HepG2 (cell line): ENCODE measurements around the gene CDCP2. TPM values are rescaled to one million over a fixed set of nuclear protein-coding genes. Genes with fewer than 3 reads are reported as not detected.
A peak's percentile ranks its signal among the peaks of the same experiment; 100 is the strongest.

Experiments used
- ATF4 ChIP-seq, 2 experiments: fragments of 450-650 bp in 1 of 2; sonication (generic) in 1 of 2; formaldehyde crosslinking; IDR thresholded peaks; 2 replicates each; pipeline versions ENCODE4 v1.5.0 to v1.8.0; 2020 to 2022; ENCODE audit warnings: mild to moderate bottlenecking in 1 of 2, missing genetic modification reagents in 1 of 2
- ESRRA ChIP-seq: sonication (generic); formaldehyde crosslinking; IDR thresholded peaks from 2 replicates; pipeline ENCODE4 v1.5.1; 2020; ENCODE audit warnings: mild to moderate bottlenecking, low read depth, missing genetic modification reagents
- HOXA9 ChIP-seq: sonication (generic); formaldehyde crosslinking; IDR thresholded peaks from 2 replicates; pipeline ENCODE4 v1.8.1; 2022; ENCODE audit warnings: missing genetic modification reagents, mild to moderate bottlenecking, moderate library complexity, borderline replicate concordance
- IKZF4 ChIP-seq: sonication (generic); formaldehyde crosslinking; IDR thresholded peaks from 2 replicates; pipeline ENCODE4 v1.5.1; 2020; ENCODE audit warnings: borderline replicate concordance, mild to moderate bottlenecking, low read depth, missing genetic modification reagents; ENCODE audit errors: not compliant biosample characterization
- MXI1 ChIP-seq: IDR thresholded peaks from 3 replicates; pipeline ENCODE4 v1.6.1; 2012; ENCODE audit warnings: low read depth, low read length, inconsistent platforms, borderline replicate concordance
- NFE2 ChIP-seq: sonication (generic); formaldehyde crosslinking; IDR thresholded peaks from 2 replicates; pipeline ENCODE4 v1.4.0; 2020; ENCODE audit warnings: missing genetic modification reagents
- NFIC ChIP-seq: IDR thresholded peaks from 2 replicates; pipeline ENCODE4 v1.6.1; 2012; ENCODE audit warnings: mild to moderate bottlenecking, low read length, inconsistent platforms
- NKX3-1 ChIP-seq: sonication (generic); formaldehyde crosslinking; IDR thresholded peaks from 2 replicates; pipeline ENCODE4 v1.5.0; 2020; ENCODE audit warnings: missing genetic modification reagents
- NRL ChIP-seq: sonication (generic); formaldehyde crosslinking; IDR thresholded peaks from 2 replicates; pipeline ENCODE4 v1.5.0; 2020; ENCODE audit warnings: missing genetic modification reagents, mild to moderate bottlenecking, moderate library complexity, borderline replicate concordance
- PITX1 ChIP-seq: sonication (generic); formaldehyde crosslinking; IDR thresholded peaks from 2 replicates; pipeline ENCODE4 v1.5.1; 2020; ENCODE audit warnings: mild to moderate bottlenecking, missing genetic modification reagents
- SKIL ChIP-seq: sonication (generic); formaldehyde crosslinking; IDR thresholded peaks from 2 replicates; pipeline ENCODE4 v1.8.0; 2022; ENCODE audit warnings: missing genetic modification reagents, mild to moderate bottlenecking, moderate library complexity, borderline replicate concordance
- YEATS2 ChIP-seq: sonication (generic); formaldehyde crosslinking; IDR thresholded peaks from 2 replicates; pipeline ENCODE4 v1.4.0; 2020; ENCODE audit warnings: missing genetic modification reagents, borderline replicate concordance
- ZNF232 ChIP-seq: sonication (generic); formaldehyde crosslinking; IDR thresholded peaks from 2 replicates; pipeline ENCODE4 v1.4.0; 2020; ENCODE audit warnings: missing genetic modification reagents, borderline replicate concordance
- ZNF407 ChIP-seq: sonication (generic); formaldehyde crosslinking; IDR thresholded peaks from one replicate; pipeline ENCODE4 v1.5.1; 2020; ENCODE audit warnings: mild to moderate bottlenecking, missing genetic modification reagents; ENCODE audit errors: not compliant biosample characterization
- ZNF543 ChIP-seq: sonication (generic); formaldehyde crosslinking; IDR thresholded peaks from 2 replicates; pipeline ENCODE4 v1.4.0; 2020; ENCODE audit warnings: mild to moderate bottlenecking, missing genetic modification reagents
- ZNF564 ChIP-seq: sonication (generic); formaldehyde crosslinking; IDR thresholded peaks from 2 replicates; pipeline ENCODE4 v1.8.1; 2023; ENCODE audit warnings: mild to moderate bottlenecking, missing genetic modification reagents
- ZNF605 ChIP-seq: sonication (generic); formaldehyde crosslinking; IDR thresholded peaks from 2 replicates; pipeline ENCODE4 v1.8.0; 2022; ENCODE audit warnings: mild to moderate bottlenecking, missing genetic modification reagents
- ZNF768 ChIP-seq: sonication (generic); formaldehyde crosslinking; IDR thresholded peaks from 2 replicates; pipeline ENCODE4 v1.4.0; 2020; ENCODE audit warnings: missing genetic modification reagents
- ZNF878 ChIP-seq: sonication (generic); formaldehyde crosslinking; IDR thresholded peaks from 2 replicates; pipeline ENCODE4 v1.8.1; 2023; ENCODE audit warnings: mild to moderate bottlenecking, missing genetic modification reagents, moderate library complexity
- polyA plus RNA-seq, 8 experiments: library from polyadenylated mRNA; depleted of rRNA in 3 of 8; stranded (reverse) in 7 of 8; unstranded in 1 of 8; fragments of >200 nt; fragmentation: Illumina TruSeq in 4 of 8; extraction: Trizol in 4 of 8; gene quantifications; 2 replicates each; pipeline versions ENCODE4 v1.2.1 to v1.2.3, GENCODE V29; 2011 to 2016; ENCODE audit warnings: low read depth in 4 of 8, missing spikeins in 1 of 8, mixed read lengths in 1 of 8; ENCODE audit not compliant: insufficient read depth in 1 of 8
- total RNA-seq, 5 experiments: library from RNA; depleted of rRNA; stranded (reverse); fragments of >200 nt; fragmentation: Illumina TruSeq; extraction: Trizol; gene quantifications; 2 replicates each; pipeline ENCODE4 v1.2.3, GENCODE V29; 2016; ENCODE audit warnings: low read depth in 1 of 5

CDCP2 gene
- total and polyA plus RNA-seq, 2 of the 13 experiments (the other 11 are each of a cell fraction or from before 2014, with no cell fraction given), result not detected

GRCh38 chr1:54121482-54122134, 31.2 kb downstream of the CDCP2 start (continued):
- TF ChIP-seq ZNF768, result peak; percentile 18; the same call in 1 of the 2 replicates
- no peak for TF ChIP-seq ATF4 (CRISPR knock-in tag; IDR thresholded peaks at IDR 0.05)
- TF ChIP-seq ZNF878 (CRISPR knock-in tag), result no peak
- no peak for TF ChIP-seq HOXA9 (CRISPR knock-in tag)
- no peak for TF ChIP-seq NFIC
- no peak for TF ChIP-seq YEATS2 (CRISPR knock-in tag)
- TF ChIP-seq ESRRA (CRISPR knock-in tag), result 0 out of 2 replicates have a peak, but pooled peaks have one; percentile 39
- TF ChIP-seq ZNF543, result no peak
- TF ChIP-seq ZNF232 (CRISPR knock-in tag), result no peak
- TF ChIP-seq NRL (CRISPR knock-in tag), result no peak; the same call in 1 of the 2 replicates
- no peak for TF ChIP-seq NFE2 (CRISPR knock-in tag)
- no peak for TF ChIP-seq IKZF4 (CRISPR knock-in tag)
- TF ChIP-seq PITX1 (CRISPR knock-in tag), result peak; percentile 19; the same call in 1 of the 2 replicates
- TF ChIP-seq ZNF407, result no peak
- no peak for TF ChIP-seq ZNF564 (CRISPR knock-in tag)
- TF ChIP-seq NKX3-1, result no peak
- TF ChIP-seq ZNF605 (CRISPR knock-in tag), result no peak
- TF ChIP-seq SKIL (CRISPR knock-in tag), result no peak
- TF ChIP-seq MXI1, result no peak
